ENCODE measurements around the gene LRP6.

The LRP6 gene

GRCh38 chr12:12202747-12203146 is 64.1 kb downstream of the LRP6 start:
- H3K27ac ChIP-seq, result no peak overlapping the region
- TF ChIP-seq, protein P1, sequence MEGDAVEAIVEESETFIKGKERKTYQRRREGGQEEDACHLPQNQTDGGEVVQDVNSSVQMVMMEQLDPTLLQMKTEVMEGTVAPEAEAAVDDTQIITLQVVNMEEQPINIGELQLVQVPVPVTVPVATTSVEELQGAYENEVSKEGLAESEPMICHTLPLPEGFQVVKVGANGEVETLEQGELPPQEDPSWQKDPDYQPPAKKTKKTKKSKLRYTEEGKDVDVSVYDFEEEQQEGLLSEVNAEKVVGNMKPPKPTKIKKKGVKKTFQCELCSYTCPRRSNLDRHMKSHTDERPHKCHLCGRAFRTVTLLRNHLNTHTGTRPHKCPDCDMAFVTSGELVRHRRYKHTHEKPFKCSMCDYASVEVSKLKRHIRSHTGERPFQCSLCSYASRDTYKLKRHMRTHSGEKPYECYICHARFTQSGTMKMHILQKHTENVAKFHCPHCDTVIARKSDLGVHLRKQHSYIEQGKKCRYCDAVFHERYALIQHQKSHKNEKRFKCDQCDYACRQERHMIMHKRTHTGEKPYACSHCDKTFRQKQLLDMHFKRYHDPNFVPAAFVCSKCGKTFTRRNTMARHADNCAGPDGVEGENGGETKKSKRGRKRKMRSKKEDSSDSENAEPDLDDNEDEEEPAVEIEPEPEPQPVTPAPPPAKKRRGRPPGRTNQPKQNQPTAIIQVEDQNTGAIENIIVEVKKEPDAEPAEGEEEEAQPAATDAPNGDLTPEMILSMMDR (conservative IDR thresholded peaks at IDR 0.05), result no peak

DNA sequence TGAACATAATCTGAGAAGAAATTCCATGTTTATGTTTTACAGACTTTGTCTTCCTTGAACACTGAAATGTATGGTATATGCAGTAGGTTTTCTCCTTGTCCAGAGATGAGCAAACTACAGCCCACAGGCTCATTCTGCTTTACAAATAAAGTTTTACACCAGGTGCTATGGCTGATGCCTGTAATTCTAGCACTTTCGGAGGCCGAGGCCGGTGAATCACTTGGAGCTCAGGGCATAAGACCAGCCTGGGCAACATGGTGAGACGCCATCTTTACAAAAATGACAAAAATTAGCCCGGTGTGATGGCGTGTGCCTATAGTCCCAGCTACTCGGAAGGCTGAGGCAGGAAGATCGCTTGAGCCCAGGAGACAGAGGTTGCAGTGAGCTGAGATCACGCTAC is 64.7 kb downstream of the LRP6 start:
- no peak overlapping the region for H3K27ac ChIP-seq
- TF ChIP-seq, protein P1 (conservative IDR thresholded peaks at IDR 0.05), result no peak

DNA sequence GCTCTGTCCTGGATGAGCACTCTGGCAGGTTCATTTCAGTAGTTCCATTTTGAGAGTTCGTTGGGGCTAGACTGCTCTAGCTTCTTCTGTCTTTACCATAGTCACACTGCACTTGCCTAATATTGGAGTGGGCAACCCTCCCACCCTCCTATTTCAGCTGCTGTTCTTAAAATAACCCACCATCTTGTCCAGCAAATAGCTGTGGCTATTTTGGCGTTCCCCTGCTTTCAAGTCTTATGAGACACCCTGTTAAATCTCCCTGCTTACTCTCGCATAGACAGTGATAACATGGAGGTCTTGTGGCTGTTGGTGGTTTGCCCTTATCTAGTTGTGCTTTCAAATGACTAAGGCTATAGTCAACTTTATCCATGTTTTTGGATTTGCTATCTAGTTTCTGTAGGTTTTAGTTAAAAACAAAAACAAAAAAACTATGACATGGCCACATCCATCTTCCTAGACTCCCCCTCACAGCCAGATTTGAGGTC is 65.5 kb downstream of the LRP6 start:
- TF ChIP-seq, protein P1 (conservative IDR thresholded peaks at IDR 0.05), result no peak
- H3K27ac ChIP-seq, result no peak overlapping the region

DNA sequence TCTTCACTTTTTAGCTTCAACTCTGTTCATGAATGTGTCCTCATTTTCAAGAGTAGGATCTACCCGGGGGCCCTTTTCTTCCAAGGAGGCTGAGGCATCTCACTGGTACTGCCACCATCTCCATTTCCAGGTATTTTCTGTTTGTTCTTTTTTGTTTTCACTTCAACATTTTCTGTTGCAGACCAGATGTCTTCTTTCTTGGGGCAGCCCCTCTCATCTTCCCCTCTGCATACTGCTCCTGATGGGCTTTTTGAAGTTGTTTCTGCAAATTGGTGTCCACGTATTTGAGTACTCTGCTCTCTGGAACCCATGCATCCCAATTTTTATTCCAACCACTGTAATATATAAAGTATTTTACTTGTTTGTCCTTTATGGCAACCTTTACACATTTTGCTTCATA is 66.5 kb downstream of the LRP6 start:
- H3K27ac ChIP-seq, result no peak overlapping the region
- TF ChIP-seq, protein P1 (conservative IDR thresholded peaks at IDR 0.05), result no peak

DNA sequence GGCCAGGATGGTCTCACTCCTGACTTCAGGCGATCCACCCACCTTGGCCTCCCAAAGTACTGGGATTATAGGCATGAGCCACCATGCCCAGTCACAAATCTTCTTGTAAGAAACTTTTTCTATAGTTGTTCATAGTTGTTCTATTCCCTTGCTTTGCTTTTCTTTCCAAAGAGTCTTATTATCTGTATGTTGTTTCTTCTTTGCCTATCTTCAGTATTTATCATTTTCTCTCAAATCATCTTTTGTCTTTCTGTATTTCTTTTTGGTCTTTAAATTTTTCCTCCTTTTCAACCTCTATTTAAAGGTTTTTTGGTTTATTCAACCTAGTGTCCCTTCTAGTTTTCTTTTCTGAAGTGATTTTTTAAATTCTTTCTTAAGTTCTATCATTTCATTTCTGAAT is 68.7 kb downstream of the LRP6 start:
- TF ChIP-seq, protein P1 (conservative IDR thresholded peaks at IDR 0.05), result no peak
- H3K27ac ChIP-seq, result no peak overlapping the region

GRCh38 chr12:12197128-12197527 is 69.7 kb downstream of the LRP6 start:
- TF ChIP-seq, protein P1 (conservative IDR thresholded peaks at IDR 0.05), result no peak

DNA sequence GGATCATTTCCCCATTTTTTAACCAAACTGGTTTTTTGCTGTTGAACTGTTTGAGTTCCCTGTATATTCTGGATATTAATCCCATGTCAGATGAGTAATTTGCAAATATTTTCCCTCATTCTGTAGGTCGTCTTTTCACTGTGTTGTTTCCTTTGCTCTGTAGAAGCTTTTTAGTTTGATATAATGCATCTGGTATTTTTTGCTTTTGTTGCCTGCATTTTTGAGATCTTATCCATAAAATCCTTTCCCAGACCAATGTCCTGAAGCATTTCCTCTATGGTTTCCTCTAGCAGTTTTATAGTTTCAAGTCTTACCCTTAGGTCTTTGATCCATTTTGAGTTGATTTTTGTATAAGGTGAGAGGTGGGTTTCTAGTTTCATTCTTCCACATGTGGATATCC is 71.3 kb downstream of the LRP6 start:
- TF ChIP-seq, protein P1 (conservative IDR thresholded peaks at IDR 0.05), result no peak
- H3K27ac ChIP-seq, result no peak overlapping the region

More at GRCh38 chr12:12197128-12197527, 69.7 kb downstream of the LRP6 start:
- H3K27ac ChIP-seq, result no peak overlapping the region

All from VCaP (cell line).